Nephron (organoid): ENCODE measurements around the gene KDM8.

ENCODE experiments used
- H3K27ac Mint-ChIP-seq, 3 experiments: 2 replicates each; pipeline ENCODE4 v1.8.0; 2020; ENCODE audit warnings: mixed read lengths in 3 of 3, mild to moderate bottlenecking in 2 of 3, moderate library complexity in 1 of 3
- H3K27me3 Mint-ChIP-seq: 2 replicates; pipeline ENCODE4 v1.8.0; 2021; ENCODE audit warnings: low read depth, mild to moderate bottlenecking, moderate library complexity, mixed read lengths
- H3K36me3 Mint-ChIP-seq: 2 replicates; pipeline ENCODE4 v1.8.0; 2020; ENCODE audit warnings: low read depth, mixed read lengths
- H3K4me1 Mint-ChIP-seq: 2 replicates; pipeline ENCODE4 v1.8.0; 2020; ENCODE audit warnings: mixed read lengths
- H3K4me3 Mint-ChIP-seq, 3 experiments: 2 replicates each; pipeline ENCODE4 v1.8.0; 2020; ENCODE audit warnings: mild to moderate bottlenecking in 3 of 3, mixed read lengths in 3 of 3, moderate library complexity in 2 of 3
- H3K9me3 Mint-ChIP-seq: 2 replicates; pipeline ENCODE4 v1.8.0; 2020; ENCODE audit warnings: mixed read lengths
- TF ChIP-seq, protein P1 (sequence below), 3 experiments: fragments of 200-600 bp; sonication (generic); IDR thresholded peaks; one replicate each; pipeline ENCODE4 v1.5.0; 2021; ENCODE audit warnings: antibody characterized with exemption in 3 of 3; ENCODE audit not compliant: unreplicated experiment in 3 of 3

The KDM8 gene

DNA sequence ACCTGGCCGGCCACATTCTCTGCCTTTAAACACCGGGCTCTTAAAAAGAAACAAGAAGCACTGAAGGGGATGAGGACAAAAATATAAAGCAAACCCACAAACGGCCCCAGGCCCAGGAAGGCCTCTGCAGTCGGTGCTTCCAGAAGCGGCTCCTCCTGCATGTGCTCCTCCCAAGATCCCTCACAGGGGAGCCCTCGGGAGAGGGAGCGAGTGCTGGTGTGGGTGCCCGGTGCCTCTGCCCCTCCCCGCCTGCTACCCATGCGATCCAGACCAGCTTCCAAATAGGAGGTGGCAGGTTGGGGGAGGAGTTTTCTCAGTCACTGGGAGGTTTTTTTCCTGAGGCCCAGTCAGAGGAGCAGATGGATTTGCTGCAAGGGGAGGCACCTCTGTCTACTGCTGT, 15.8 kb downstream of the KDM8 start:
- peaks cover 27% of the 10 kb centered on the region for H3K4me1 Mint-ChIP-seq
- TF ChIP-seq, protein P1, sequence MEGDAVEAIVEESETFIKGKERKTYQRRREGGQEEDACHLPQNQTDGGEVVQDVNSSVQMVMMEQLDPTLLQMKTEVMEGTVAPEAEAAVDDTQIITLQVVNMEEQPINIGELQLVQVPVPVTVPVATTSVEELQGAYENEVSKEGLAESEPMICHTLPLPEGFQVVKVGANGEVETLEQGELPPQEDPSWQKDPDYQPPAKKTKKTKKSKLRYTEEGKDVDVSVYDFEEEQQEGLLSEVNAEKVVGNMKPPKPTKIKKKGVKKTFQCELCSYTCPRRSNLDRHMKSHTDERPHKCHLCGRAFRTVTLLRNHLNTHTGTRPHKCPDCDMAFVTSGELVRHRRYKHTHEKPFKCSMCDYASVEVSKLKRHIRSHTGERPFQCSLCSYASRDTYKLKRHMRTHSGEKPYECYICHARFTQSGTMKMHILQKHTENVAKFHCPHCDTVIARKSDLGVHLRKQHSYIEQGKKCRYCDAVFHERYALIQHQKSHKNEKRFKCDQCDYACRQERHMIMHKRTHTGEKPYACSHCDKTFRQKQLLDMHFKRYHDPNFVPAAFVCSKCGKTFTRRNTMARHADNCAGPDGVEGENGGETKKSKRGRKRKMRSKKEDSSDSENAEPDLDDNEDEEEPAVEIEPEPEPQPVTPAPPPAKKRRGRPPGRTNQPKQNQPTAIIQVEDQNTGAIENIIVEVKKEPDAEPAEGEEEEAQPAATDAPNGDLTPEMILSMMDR (IDR thresholded peaks at IDR 0.05; ENCODE audit: unreplicated experiment in 3 of 3), result no peak
- H3K27me3 Mint-ChIP-seq, result no peaks in the 10 kb centered on the region
- H3K27ac Mint-ChIP-seq, result peak overlapping the region in 1 of 3 experiments; percentile 59
- H3K4me3 Mint-ChIP-seq, result no peak overlapping the region
- peaks cover 11% of the 10 kb centered on the region for H3K36me3 Mint-ChIP-seq
- no peaks in the 10 kb centered on the region for H3K9me3 Mint-ChIP-seq

DNA sequence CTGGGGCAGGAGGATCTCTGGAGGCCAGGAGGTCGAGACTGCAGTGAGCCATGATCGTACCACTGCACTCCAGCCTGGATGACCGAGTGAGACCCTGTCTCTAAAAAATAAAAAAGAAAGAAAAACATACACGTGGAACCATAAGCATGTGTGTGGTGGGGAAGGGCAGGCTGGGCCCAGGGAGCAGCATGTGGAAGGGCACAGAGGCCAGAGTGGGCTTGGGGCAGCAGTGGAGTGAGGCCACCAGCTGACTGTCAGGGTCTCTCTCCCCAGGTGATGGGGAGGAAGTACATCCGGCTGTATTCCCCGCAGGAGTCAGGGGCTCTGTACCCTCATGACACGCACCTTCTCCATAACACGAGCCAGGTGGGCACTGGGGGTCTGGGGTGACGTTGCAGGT, 16.8 kb downstream of the KDM8 start:
- H3K4me3 Mint-ChIP-seq, result no peak overlapping the region
- no peak overlapping the region for H3K27ac Mint-ChIP-seq
- TF ChIP-seq, protein P1 (IDR thresholded peaks at IDR 0.05; ENCODE audit: unreplicated experiment in 3 of 3), result no peak
- no peaks in the 10 kb centered on the region for H3K9me3 Mint-ChIP-seq
- H3K4me1 Mint-ChIP-seq, result peaks cover 32% of the 10 kb centered on the region
- H3K36me3 Mint-ChIP-seq, result peaks cover 4% of the 10 kb centered on the region
- H3K27me3 Mint-ChIP-seq, result no peaks in the 10 kb centered on the region

- TF ChIP-seq, protein P1 (IDR thresholded peaks at IDR 0.05; ENCODE audit: unreplicated experiment in 3 of 3), result no peak
- H3K36me3 Mint-ChIP-seq, result peaks cover 4% of the 10 kb centered on the region
- H3K4me3 Mint-ChIP-seq, result no peak overlapping the region
- no peaks in the 10 kb centered on the region for H3K9me3 Mint-ChIP-seq
- H3K4me1 Mint-ChIP-seq, result peaks cover 34% of the 10 kb centered on the region
- no peaks in the 10 kb centered on the region for H3K27me3 Mint-ChIP-seq
- H3K27ac Mint-ChIP-seq, result no peak overlapping the region
Measured at GRCh38 chr16:27220527-27220926, 17.2 kb downstream of the KDM8 start.

- Mint-ChIP-seq H3K4me1 (peaks cover 38% of the 10 kb centered on the region), H3K4me3 (no peak overlapping the region), H3K27me3 (no peaks in the 10 kb centered on the region), H3K9me3 (no peaks in the 10 kb centered on the region), H3K36me3 (peaks cover 4% of the 10 kb centered on the region), H3K27ac (no peak overlapping the region)
- TF ChIP-seq, protein P1 (IDR thresholded peaks at IDR 0.05; ENCODE audit: unreplicated experiment in 3 of 3), result no peak
Measured at GRCh38 chr16:27220991-27221390, 17.7 kb downstream of the KDM8 start.

GRCh38 chr16:27221576-27222248, 18.4 kb downstream of the KDM8 start:
- TF ChIP-seq, protein P1 (IDR thresholded peaks at IDR 0.05; ENCODE audit: unreplicated experiment in 3 of 3), result no peak
- H3K36me3 Mint-ChIP-seq, result peaks cover 4% of the 10 kb centered on the region
- H3K9me3 Mint-ChIP-seq, result no peaks in the 10 kb centered on the region
- H3K27me3 Mint-ChIP-seq, result no peaks in the 10 kb centered on the region
- peak overlapping the region in 2 of 3 experiments; percentile 53 to 61 for H3K27ac Mint-ChIP-seq
- H3K4me1 Mint-ChIP-seq, result peaks cover 41% of the 10 kb centered on the region
- no peak overlapping the region for H3K4me3 Mint-ChIP-seq
